Astrocyte of the spinal cord (primary cell): ENCODE results near the gene LECT2.

ENCODE experiments used
- DNase-seq: peaks from one replicate; pipeline ENCODE4 v3.0.0; 2011; ENCODE audit warnings: low read depth, low spot score
- H3K4me3 ChIP-seq: 2 replicates; pipeline ENCODE4 v1.5.1; 2011; ENCODE audit warnings: low read depth, mild to moderate bottlenecking, low read length, moderate library complexity
- in situ Hi-C: cut with HindIII; loops from 2 replicates; pipeline ENCODE4 v1.10.0; 2017; ENCODE audit warnings: low sequenced_read_pairs
- TF ChIP-seq, protein P1 (sequence below): IDR thresholded peaks from 2 replicates; pipeline ENCODE4 v1.5.1; 2012; ENCODE audit warnings: low read depth, mild to moderate bottlenecking, low read length, inconsistent platforms

The LECT2 gene

GRCh38 chr5:135951257-135951656, 3.5 kb downstream of the LECT2 start:
- no peak for DNase-seq
- in situ Hi-C loops, result no loop called here
- no peak overlapping the region for H3K4me3 ChIP-seq
- TF ChIP-seq, protein P1, sequence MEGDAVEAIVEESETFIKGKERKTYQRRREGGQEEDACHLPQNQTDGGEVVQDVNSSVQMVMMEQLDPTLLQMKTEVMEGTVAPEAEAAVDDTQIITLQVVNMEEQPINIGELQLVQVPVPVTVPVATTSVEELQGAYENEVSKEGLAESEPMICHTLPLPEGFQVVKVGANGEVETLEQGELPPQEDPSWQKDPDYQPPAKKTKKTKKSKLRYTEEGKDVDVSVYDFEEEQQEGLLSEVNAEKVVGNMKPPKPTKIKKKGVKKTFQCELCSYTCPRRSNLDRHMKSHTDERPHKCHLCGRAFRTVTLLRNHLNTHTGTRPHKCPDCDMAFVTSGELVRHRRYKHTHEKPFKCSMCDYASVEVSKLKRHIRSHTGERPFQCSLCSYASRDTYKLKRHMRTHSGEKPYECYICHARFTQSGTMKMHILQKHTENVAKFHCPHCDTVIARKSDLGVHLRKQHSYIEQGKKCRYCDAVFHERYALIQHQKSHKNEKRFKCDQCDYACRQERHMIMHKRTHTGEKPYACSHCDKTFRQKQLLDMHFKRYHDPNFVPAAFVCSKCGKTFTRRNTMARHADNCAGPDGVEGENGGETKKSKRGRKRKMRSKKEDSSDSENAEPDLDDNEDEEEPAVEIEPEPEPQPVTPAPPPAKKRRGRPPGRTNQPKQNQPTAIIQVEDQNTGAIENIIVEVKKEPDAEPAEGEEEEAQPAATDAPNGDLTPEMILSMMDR, result no peak

- TF ChIP-seq, protein P1, result no peak
- no peak overlapping the region for H3K4me3 ChIP-seq
- in situ Hi-C loops, result no loop called here
- peak; percentile 25 for DNase-seq
Observed at GRCh38 chr5:135950611-135951010, 4.2 kb downstream of the LECT2 start.

DNA sequence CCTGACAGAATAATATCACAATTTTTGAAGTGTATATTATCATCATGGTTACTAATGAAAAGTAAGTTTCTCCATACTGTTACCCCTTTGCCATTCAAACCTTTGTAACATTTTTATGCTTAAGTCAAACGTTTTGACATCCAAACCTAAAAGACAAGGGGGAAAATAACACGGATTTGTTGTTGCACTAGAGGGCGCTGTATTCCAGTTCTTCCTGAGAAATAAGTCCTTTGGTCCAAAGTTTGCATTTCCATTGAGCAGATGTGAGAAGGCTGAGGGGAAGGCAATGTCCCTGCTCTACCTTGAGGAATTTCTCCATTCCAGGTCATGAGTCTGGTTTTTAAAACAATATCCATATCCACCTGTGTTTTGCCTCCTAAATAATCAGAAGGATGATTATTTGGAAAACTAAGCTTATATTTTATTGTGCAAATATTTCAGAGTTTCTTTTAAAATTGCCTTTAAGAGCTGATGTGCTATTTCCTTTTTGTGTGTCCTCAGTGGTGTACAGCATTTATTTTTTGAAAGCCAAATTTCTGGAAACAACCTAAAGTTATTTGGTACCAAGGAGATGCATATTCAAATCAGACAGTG, 9.7 kb downstream of the LECT2 start:
- in situ Hi-C loops, result no loop called here
- H3K4me3 ChIP-seq, result no peak overlapping the region
- TF ChIP-seq, protein P1, result peak; percentile 59
- DNase-seq, result peak; percentile 89

- DNase-seq, result no peak
- TF ChIP-seq, protein P1, result no peak
- in situ Hi-C loops, result no loop called here
- H3K4me3 ChIP-seq, result no peak overlapping the region
Observed at GRCh38 chr5:135944564-135944963, 10.2 kb downstream of the LECT2 start.

DNA sequence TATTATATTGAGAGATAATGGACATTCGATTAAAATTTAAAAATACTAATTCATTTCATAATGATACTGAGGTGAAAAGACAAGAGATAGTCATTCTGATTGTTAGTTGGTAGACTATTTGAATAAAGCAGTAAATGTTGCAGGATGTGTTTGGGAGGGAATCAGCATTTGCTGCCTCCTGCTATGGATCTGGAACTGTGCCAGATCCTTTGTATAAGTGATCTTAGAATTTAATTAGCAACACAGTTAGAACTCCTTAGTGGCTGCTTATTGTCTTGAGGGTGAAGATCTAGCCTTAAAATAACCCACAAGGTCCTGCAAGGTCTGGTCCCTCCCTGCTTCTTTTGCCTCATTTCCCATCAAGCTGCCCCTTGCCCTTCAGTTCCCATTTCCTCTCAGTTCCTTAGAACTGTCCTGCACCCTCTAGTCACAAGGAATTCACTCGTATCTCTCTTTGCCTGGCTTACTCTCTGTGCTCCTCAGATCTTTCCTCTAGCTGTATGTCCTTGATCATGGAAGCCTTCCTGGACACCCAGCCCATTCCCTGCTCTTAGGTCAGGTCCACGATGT, 12.5 kb downstream of the LECT2 start:
- in situ Hi-C loops, result no loop called here
- no peak overlapping the region for H3K4me3 ChIP-seq
- TF ChIP-seq, protein P1, result no peak
- no peak for DNase-seq

- TF ChIP-seq, protein P1, result no peak
- no peak overlapping the region for H3K4me3 ChIP-seq
- no peak for DNase-seq
- in situ Hi-C loops, result no loop called here
Observed at GRCh38 chr5:135941711-135942110, 13.1 kb downstream of the LECT2 start.
